ENCODE data around the gene SCRT2.

GRCh38 chr20:664576-664975 lies 11.0 kb downstream of the SCRT2 start:
- TF ChIP-seq POLR2A (IDR thresholded peaks at IDR 0.05) (no peak), CTCF (IDR thresholded peaks at IDR 0.05 in 8 of 11, conservative IDR thresholded peaks at IDR 0.05 in 3 of 11) (no peak), POLR2AphosphoS5 (IDR thresholded peaks at IDR 0.05) (no peak)

All from spleen (tissue), 7 donors.